OCI-LY7 (cell line): Measurements from ENCODE around the gene DENND2A. TPM values are rescaled to one million over a fixed set of nuclear protein-coding genes. Genes with fewer than 3 reads are reported as not detected.

Experiments used
- BruUV-seq: library from RNA; stranded (reverse); fragments of 400-500 nt; replicated peaks from 2 replicates; lab custom pipeline; 2021; lab: Mats Ljungman, UMichigan
- CTCF ChIA-PET: fragments of 300-600 bp; sonication (Branson Sonifier 250); formaldehyde crosslinking; loops from one replicate; lab custom pipeline; 2022; ENCODE audit warnings: antibody characterized with exemption; ENCODE audit not compliant: unreplicated experiment; lab: Charles Lee
- POLR2A ChIA-PET: fragments of 300-600 bp; sonication (Branson Sonifier 250); formaldehyde crosslinking; loops from one replicate; lab custom pipeline; 2022; ENCODE audit warnings: antibody characterized with exemption; lab: Charles Lee
- DNase-seq: peaks from one replicate; pipeline ENCODE4 v3.0.0-alpha.2; 2015; ENCODE audit warnings: low spot score
- H2AFZ ChIP-seq: fragments of 200-600 bp; sonication (generic), shearing (Covaris generic); 2 replicates; pipeline ENCODE4 v1.6.1; 2014; ENCODE audit warnings: mild to moderate bottlenecking, antibody characterized with exemption, low read length, moderate library complexity
- H3K27ac ChIP-seq: fragments of 200-600 bp; sonication (generic); 2 replicates; pipeline ENCODE4 v1.5.1; 2014; ENCODE audit warnings: mixed run types, low read depth, mild to moderate bottlenecking, moderate library complexity, low read length, inconsistent platforms; ENCODE audit not compliant: poor library complexity, severe bottlenecking
- H3K36me3 ChIP-seq: fragments of 200-600 bp; sonication (generic); 2 replicates; pipeline ENCODE4 v1.6.1; 2014; ENCODE audit warnings: mild to moderate bottlenecking, antibody characterized with exemption, low read length, moderate library complexity, mixed read lengths; ENCODE audit not compliant: insufficient read depth
- H3K4me1 ChIP-seq: fragments of 200-600 bp; sonication (generic); 2 replicates; pipeline ENCODE4 v1.5.1; 2014; ENCODE audit warnings: mild to moderate bottlenecking, low read length; ENCODE audit not compliant: insufficient read depth, poor library complexity, severe bottlenecking
- H3K4me2 ChIP-seq: fragments of 200-600 bp; sonication (generic); 2 replicates; pipeline ENCODE4 v1.6.1; 2014; ENCODE audit warnings: mild to moderate bottlenecking, low read length
- H3K4me3 ChIP-seq: fragments of 200-600 bp; sonication (generic); 2 replicates; pipeline ENCODE4 v1.5.1; 2014; ENCODE audit warnings: mild to moderate bottlenecking, low read depth, low read length; ENCODE audit not compliant: poor library complexity, severe bottlenecking
- H3K79me2 ChIP-seq: fragments of 200-600 bp; sonication (generic); 2 replicates; pipeline ENCODE4 v1.6.1; 2016; ENCODE audit warnings: low read depth, mild to moderate bottlenecking, low read length, moderate library complexity, mixed read lengths; ENCODE audit not compliant: insufficient read depth
- H3K9me2 ChIP-seq: fragments of 200-600 bp; sonication (generic); 2 replicates; pipeline ENCODE4 v1.6.1; 2016; ENCODE audit warnings: mild to moderate bottlenecking, low read length, mixed read lengths; ENCODE audit not compliant: insufficient read depth
- H3K9me3 ChIP-seq: fragments of 200-600 bp; sonication (generic); 2 replicates; pipeline ENCODE4 v1.6.1; 2014; ENCODE audit warnings: mild to moderate bottlenecking, mixed run types, low read length, mixed read lengths
- H4K20me1 ChIP-seq: fragments of 200-600 bp; sonication (generic); 2 replicates; pipeline ENCODE4 v1.6.1; 2014; ENCODE audit warnings: mild to moderate bottlenecking, antibody characterized with exemption, low read length, moderate library complexity, mixed read lengths; ENCODE audit not compliant: insufficient read depth
- CTCF ChIP-seq: fragments of 200-600 bp; sonication (generic); conservative IDR thresholded peaks from 2 replicates; pipeline ENCODE4 v1.5.1; 2014; ENCODE audit warnings: mild to moderate bottlenecking, antibody characterized with exemption, low read length, moderate library complexity, mixed read lengths
- EZH2phosphoT487 ChIP-seq: fragments of 200-600 bp; sonication (generic); IDR thresholded peaks from 2 replicates; pipeline ENCODE4 v1.6.1; 2018; ENCODE audit warnings: low read depth, borderline replicate concordance, mild to moderate bottlenecking, mixed run types, antibody characterized with exemption, low read length, moderate library complexity, mixed read lengths
- intact Hi-C: fragments of 100-400 bp; cut with micrococcal nuclease; formaldehyde crosslinking; loops from one replicate; pipeline ENCODE4 v1.10.0; 2022; ENCODE audit not compliant: unreplicated experiment
- total RNA-seq, 2 experiments: library from RNA; depleted of rRNA in 1 of 2; stranded (reverse); fragments of >200 nt in 1 of 2; shearing (Covaris generic) in 1 of 2; gene quantifications; 2 replicates each; pipeline ENCODE4 v1.2.3, GENCODE V29; 2014 to 2022

Gene DENND2A
- total RNA-seq, 2 experiments from 2014 or later, result 0.13 to 0.35 TPM

GRCh38 chr7:140624392-140625191 lies 16.0 kb downstream of the DENND2A start:
- H3K27ac ChIP-seq, result no peak overlapping the region
- H3K4me2 ChIP-seq, result no peak overlapping the region
- H3K9me3 ChIP-seq, result no peaks in the 10 kb centered on the region
- H2AFZ ChIP-seq, result no peak overlapping the region
- H3K4me3 ChIP-seq, result no peak overlapping the region
- TF ChIP-seq EZH2phosphoT487, result no peak
- no peak for TF ChIP-seq CTCF
- CTCF ChIA-PET, result no interaction called here
- no peaks in the 10 kb centered on the region for H3K36me3 ChIP-seq
- intact Hi-C loops, result no loop called here
- H4K20me1 ChIP-seq, result no peaks in the 10 kb centered on the region
- H3K4me1 ChIP-seq, result no peaks in the 10 kb centered on the region
- no peak for DNase-seq
- H3K79me2 ChIP-seq, result no peaks in the 10 kb centered on the region
- H3K9me2 ChIP-seq, result no peaks in the 10 kb centered on the region
- no TSS peak for BruUV-seq
- POLR2A ChIA-PET, result interaction anchor here (0.7 kb wide), 1 partner anchor 92 kb away, joined by 4 read pairs; no protein-coding TSS in a partner anchor

- no peak overlapping the region for H2AFZ ChIP-seq
- no peak overlapping the region for H3K4me3 ChIP-seq
- BruUV-seq, result no TSS peak
- ChIA-PET POLR2A (no interaction called here), CTCF (no interaction called here)
- intact Hi-C loops, result no loop called here
- no peak overlapping the region for H3K27ac ChIP-seq
- H3K79me2 ChIP-seq, result no peaks in the 10 kb centered on the region
- H3K4me2 ChIP-seq, result no peak overlapping the region
- H3K9me2 ChIP-seq, result no peaks in the 10 kb centered on the region
- no peak for TF ChIP-seq EZH2phosphoT487
- no peak for TF ChIP-seq CTCF
- H3K4me1 ChIP-seq, result no peaks in the 10 kb centered on the region
- DNase-seq, result no peak
- H3K36me3 ChIP-seq, result no peaks in the 10 kb centered on the region
- no peaks in the 10 kb centered on the region for H4K20me1 ChIP-seq
- no peaks in the 10 kb centered on the region for H3K9me3 ChIP-seq
Measured at GRCh38 chr7:140623980-140624379, 16.6 kb downstream of the DENND2A start.

GRCh38 chr7:140621401-140622021 lies 19.1 kb downstream of the DENND2A start:
- BruUV-seq, result no TSS peak
- CTCF ChIA-PET, result no interaction called here

More at GRCh38 chr7:140621401-140622021, 19.1 kb downstream of the DENND2A start:
- intact Hi-C loops, result no loop called here
- Histone ChIP-seq H3K4me1 (no peaks in the 10 kb centered on the region), H4K20me1 (no peaks in the 10 kb centered on the region), H2AFZ (peak overlapping the region; percentile 35; the same call in 1 of the 2 replicates), H3K9me3 (no peaks in the 10 kb centered on the region), H3K9me2 (no peaks in the 10 kb centered on the region), H3K79me2 (no peaks in the 10 kb centered on the region), H3K4me2 (no peak overlapping the region), H3K4me3 (no peak overlapping the region), H3K36me3 (no peaks in the 10 kb centered on the region), H3K27ac (no peak overlapping the region)
- POLR2A ChIA-PET, result no interaction called here
- DNase-seq, result no peak
- TF ChIP-seq EZH2phosphoT487, result no peak
- TF ChIP-seq CTCF, result no peak
